HG03575 (cell line): Measurements from ENCODE around the gene MACROD1.

Experiments
- ATAC-seq: cut with Tn5 transposase; IDR thresholded peaks from one replicate; pipeline ENCODE4 v1.9.1; 2021; ENCODE audit not compliant: unreplicated experiment, insufficient number of reproducible peaks, low FRiP score; ENCODE audit errors: extremely low read depth

Gene MACROD1

GRCh38 chr11:64085906-64086257, 80.0 kb downstream of the MACROD1 start:
- no peak for ATAC-seq

- ATAC-seq = no peak
Observed at GRCh38 chr11:64084951-64085710, 80.8 kb downstream of the MACROD1 start.

DNA sequence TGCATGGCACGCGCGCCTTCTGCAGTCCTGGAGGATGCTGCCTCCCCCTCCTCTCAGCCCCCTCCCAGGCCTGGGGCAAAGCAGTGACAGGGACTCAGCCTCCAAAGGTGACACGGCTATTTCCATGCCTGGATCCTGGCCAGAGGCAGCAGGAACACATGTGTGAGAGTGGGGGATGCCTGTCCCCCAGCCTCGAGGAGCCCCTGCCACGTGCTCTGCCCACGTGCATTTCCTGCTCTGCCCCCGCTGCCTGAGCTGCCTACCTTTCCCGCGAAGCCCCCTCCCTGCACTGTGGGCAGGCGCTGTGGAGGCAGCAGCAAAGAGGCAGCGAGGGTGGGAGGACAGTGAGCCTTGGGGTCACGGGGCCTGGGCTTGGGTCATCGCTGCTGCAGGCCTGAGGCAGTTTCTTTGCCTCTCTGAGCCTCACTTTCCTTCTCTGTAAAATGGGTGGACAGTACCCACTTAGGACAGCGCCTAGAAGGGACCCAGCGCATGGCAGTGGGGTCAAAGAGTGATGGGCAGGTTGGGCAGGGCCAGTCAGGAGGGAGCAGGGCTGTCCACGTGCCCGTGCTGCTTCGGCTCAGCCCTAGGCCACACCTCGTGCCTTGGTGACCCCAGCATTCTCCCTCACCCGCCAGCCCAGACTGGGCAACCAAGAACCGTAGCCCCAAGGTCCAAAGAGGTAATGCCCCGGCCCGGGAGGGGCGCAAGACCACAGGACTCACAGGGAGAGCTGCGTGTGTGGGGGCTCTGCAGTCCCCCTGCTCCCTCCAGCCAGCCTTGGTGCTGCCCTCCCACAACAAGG, 81.6 kb downstream of the MACROD1 start:
- ATAC-seq = no peak

- no peak for ATAC-seq
Observed at GRCh38 chr11:64083398-64084080, 82.4 kb downstream of the MACROD1 start.

DNA sequence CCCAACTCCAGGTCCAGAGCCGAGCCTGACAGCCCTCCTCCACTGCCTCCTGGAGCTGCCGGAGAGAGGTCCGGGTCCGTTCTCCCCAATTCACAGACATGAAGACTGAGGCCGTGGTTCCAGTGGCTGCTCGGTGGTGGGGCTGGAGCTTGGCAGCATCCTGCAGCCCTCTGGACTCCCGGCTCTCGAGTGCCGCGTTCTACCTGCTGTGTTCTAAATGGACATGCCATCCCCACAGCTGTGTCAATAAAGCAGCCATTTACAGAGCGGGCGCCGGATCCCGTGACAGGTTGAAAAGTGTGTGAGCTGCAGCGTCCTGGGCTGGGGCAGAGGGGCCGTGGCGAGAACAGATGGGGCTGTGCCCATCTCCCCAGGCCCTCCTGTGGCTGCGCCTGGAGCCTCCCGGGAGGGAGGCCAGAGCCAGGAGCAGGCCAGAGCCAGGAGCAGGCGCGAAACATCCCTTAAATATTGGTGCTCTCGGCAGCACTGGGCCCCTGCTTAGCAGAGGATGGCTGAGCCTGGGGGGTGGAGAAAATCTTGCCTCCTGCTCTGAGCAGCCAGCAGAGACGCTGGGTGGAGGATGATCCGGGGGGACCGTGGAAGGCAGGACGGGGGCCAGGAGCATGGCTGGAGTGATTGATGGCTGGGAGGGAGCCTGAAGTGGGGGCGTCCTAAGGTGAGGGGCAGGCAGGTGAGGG, 84.0 kb downstream of the MACROD1 start:
- ATAC-seq = no peak

GRCh38 chr11:64080390-64080789, 85.5 kb downstream of the MACROD1 start:
- no peak for ATAC-seq

DNA sequence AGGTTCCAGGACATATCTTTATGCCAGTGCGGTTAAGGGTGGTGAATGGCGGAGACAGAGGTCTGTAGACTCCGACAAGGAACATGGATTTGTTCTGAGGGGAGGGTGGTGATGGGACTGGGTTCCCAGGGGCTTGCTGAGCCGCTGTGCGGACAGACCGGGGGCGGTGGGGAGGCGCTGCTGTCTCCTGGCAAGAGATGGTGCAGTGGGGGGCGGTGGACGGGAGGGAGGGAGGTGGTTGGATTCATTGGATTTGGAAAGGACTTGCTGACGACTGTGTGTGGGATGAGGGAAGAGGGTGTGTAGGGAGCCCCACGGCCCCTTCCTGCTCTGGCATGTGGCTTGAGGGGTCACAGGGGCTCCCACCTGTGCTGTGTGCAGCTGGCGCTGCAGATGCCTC, 87.0 kb downstream of the MACROD1 start:
- no peak for ATAC-seq

DNA sequence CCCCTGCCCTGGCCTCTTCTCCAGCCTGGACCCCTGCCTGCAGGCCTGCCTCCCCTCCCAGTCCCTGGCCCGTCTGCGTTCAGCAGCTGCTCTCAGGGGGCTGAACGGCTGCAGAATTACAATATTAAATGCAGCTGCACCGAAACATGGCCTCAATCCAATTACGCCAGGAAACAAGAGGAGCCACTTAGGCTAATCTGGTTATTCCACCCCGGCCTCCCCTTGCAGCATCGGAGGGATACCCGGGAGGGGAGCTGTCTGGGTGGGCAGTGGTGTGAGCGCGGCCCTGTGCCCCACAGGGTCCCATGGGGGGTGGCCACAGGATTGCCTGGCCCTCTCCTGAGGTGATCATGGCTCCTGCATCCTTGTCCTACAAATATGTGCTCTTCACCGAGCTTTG, 87.6 kb downstream of the MACROD1 start:
- no peak for ATAC-seq

GRCh38 chr11:64077607-64078006, 88.3 kb downstream of the MACROD1 start:
- no peak for ATAC-seq

DNA sequence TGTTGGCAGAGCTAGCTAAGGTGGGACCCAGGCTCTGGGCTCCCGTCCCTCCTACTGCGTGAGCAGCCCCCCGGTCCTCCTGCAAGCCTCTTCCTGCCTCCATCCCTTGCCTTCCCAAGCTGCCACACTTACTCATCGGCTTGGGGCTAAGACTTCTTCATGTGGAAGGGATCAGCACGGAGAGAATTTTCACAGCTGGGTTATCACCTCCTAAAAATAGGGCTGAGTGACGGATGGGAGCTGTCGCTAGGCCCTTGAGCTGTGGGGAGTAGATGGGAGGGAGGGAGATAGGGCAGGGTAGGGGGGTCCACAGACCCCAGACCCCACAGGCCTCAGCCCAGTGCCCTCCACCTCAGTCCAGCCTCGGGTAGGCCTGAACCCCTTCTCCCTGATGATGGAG, 89.2 kb downstream of the MACROD1 start:
- ATAC-seq = no peak

GRCh38 chr11:64074239-64074638, 91.7 kb downstream of the MACROD1 start:
- ATAC-seq = no peak

DNA sequence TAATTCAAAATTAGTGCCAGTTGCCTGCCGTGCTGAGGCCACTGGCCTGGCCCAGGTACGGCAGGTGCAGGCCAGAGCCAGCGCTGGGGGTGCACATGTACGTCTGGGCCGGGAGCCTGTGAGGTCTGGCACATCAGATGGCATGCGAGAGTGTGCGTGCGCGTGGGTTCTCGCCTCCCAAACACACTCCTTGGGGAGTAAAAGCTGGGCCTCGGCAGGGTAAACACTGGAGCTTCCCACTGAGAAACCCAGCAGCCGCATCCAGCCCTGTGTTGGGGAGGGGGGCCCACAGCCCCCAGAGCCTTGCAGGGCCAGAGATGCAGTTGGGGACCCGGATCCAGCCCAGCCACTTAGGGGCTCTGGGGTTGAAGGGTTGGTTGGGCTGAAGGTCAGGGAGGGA, 92.4 kb downstream of the MACROD1 start:
- ATAC-seq = no peak

- no peak for ATAC-seq
Observed at GRCh38 chr11:64072871-64073270, 93.0 kb downstream of the MACROD1 start.

- no peak for ATAC-seq
Observed at GRCh38 chr11:64072403-64072802, 93.5 kb downstream of the MACROD1 start.

GRCh38 chr11:64071849-64072248, 94.1 kb downstream of the MACROD1 start:
- ATAC-seq = no peak

DNA sequence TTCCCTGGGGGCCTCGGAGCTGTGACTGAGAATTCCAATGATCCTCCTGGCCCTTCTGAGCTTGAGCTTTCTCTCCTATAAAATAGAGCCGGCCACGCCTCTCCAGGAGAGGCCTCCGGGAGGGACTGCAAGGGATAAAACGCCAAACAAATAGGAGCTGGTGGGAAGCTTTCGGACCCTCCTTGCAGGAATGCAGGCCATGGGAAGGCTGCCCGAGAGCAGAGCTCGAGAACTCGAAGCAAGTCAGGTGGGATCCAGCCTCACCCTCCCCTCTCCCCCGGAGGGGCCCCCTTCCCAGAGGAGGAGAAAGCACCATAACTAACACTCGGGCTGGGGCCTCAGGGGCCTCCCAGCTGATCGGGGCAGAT, 95.6 kb downstream of the MACROD1 start:
- no peak for ATAC-seq

GRCh38 chr11:64069401-64070313, 96.3 kb downstream of the MACROD1 start:
- ATAC-seq = no peak

- no peak for ATAC-seq
Observed at GRCh38 chr11:64068705-64069400, 97.1 kb downstream of the MACROD1 start.
